Progenitor cell of endocrine pancreas (in vitro differentiated cells): ENCODE measurements around the gene NELL1. TPM values are rescaled to one million over a fixed set of nuclear protein-coding genes. Genes with fewer than 3 reads are reported as not detected.

Experiments
- DNase-seq: peaks from one replicate; pipeline ENCODE4 v3.0.0; 2021; ENCODE audit warnings: low spot score; ENCODE audit not compliant: unreplicated experiment
- H3K27ac Mint-ChIP-seq: 2 replicates; pipeline ENCODE4 v1.8.0; 2021; ENCODE audit warnings: mild to moderate bottlenecking, moderate library complexity, mixed read lengths
- H3K27me3 Mint-ChIP-seq: 2 replicates; pipeline ENCODE4 v1.8.0; 2021; ENCODE audit warnings: mixed read lengths
- H3K36me3 Mint-ChIP-seq: 2 replicates; pipeline ENCODE4 v1.8.0; 2022; ENCODE audit warnings: mixed read lengths; ENCODE audit not compliant: insufficient read depth
- H3K4me1 Mint-ChIP-seq: 2 replicates; pipeline ENCODE4 v1.8.0; 2021; ENCODE audit warnings: low read depth, mixed read lengths
- H3K4me3 Mint-ChIP-seq: 2 replicates; pipeline ENCODE4 v1.8.0; 2021; ENCODE audit warnings: low read depth, mild to moderate bottlenecking, moderate library complexity, mixed read lengths
- H3K9me3 Mint-ChIP-seq: 2 replicates; pipeline ENCODE4 v1.8.0; 2021; ENCODE audit warnings: low read depth, mixed read lengths
- CTCF ChIP-seq: fragments of 200-600 bp; sonication (generic); IDR thresholded peaks from one replicate; pipeline ENCODE4 v1.5.0; 2021; ENCODE audit warnings: antibody characterized with exemption, mild to moderate bottlenecking; ENCODE audit not compliant: unreplicated experiment
- total RNA-seq: library from RNA; stranded (reverse); gene quantifications from 2 replicates; pipeline ENCODE4 v1.2.1, GENCODE V29; 2021

The NELL1 gene
- total RNA-seq, 1 donor from 2014 or later = 2.2 TPM

- Mint-ChIP-seq H3K27ac (no peak overlapping the region), H3K27me3 (peaks cover 12% of the 10 kb centered on the region), H3K9me3 (no peaks in the 10 kb centered on the region), H3K36me3 (no peaks in the 10 kb centered on the region), H3K4me3 (no peak overlapping the region), H3K4me1 (no peaks in the 10 kb centered on the region)
- TF ChIP-seq CTCF = no peak
- DNase-seq = no peak
Measured at GRCh38 chr11:20931029-20931428, 261.6 kb downstream of the NELL1 start.

GRCh38 chr11:20933086-20933485, 263.7 kb downstream of the NELL1 start:
- H3K4me3 Mint-ChIP-seq = no peak overlapping the region
- H3K4me1 Mint-ChIP-seq = no peaks in the 10 kb centered on the region
- H3K36me3 Mint-ChIP-seq = no peaks in the 10 kb centered on the region
- DNase-seq = no peak
- H3K9me3 Mint-ChIP-seq = no peaks in the 10 kb centered on the region
- TF ChIP-seq CTCF = no peak
- no peak overlapping the region for H3K27ac Mint-ChIP-seq
- peaks cover 12% of the 10 kb centered on the region for H3K27me3 Mint-ChIP-seq

- H3K27me3 Mint-ChIP-seq = peaks cover 12% of the 10 kb centered on the region
- no peak for DNase-seq
- H3K9me3 Mint-ChIP-seq = no peaks in the 10 kb centered on the region
- no peaks in the 10 kb centered on the region for H3K36me3 Mint-ChIP-seq
- no peak for TF ChIP-seq CTCF
- H3K4me3 Mint-ChIP-seq = no peak overlapping the region
- H3K4me1 Mint-ChIP-seq = no peaks in the 10 kb centered on the region
- H3K27ac Mint-ChIP-seq = no peak overlapping the region
Measured at GRCh38 chr11:20933958-20934357, 264.6 kb downstream of the NELL1 start.

- H3K27ac Mint-ChIP-seq = no peak overlapping the region
- no peak for TF ChIP-seq CTCF
- H3K4me3 Mint-ChIP-seq = no peak overlapping the region
- H3K4me1 Mint-ChIP-seq = no peaks in the 10 kb centered on the region
- H3K9me3 Mint-ChIP-seq = no peaks in the 10 kb centered on the region
- H3K27me3 Mint-ChIP-seq = peaks cover 12% of the 10 kb centered on the region
- H3K36me3 Mint-ChIP-seq = no peaks in the 10 kb centered on the region
- DNase-seq = no peak
Measured at GRCh38 chr11:20934516-20934915, 265.1 kb downstream of the NELL1 start.

- H3K27me3 Mint-ChIP-seq = peaks cover 10% of the 10 kb centered on the region
- no peak for DNase-seq
- no peaks in the 10 kb centered on the region for H3K9me3 Mint-ChIP-seq
- H3K27ac Mint-ChIP-seq = no peak overlapping the region
- no peaks in the 10 kb centered on the region for H3K4me1 Mint-ChIP-seq
- no peak for TF ChIP-seq CTCF
- no peaks in the 10 kb centered on the region for H3K36me3 Mint-ChIP-seq
- no peak overlapping the region for H3K4me3 Mint-ChIP-seq
Measured at GRCh38 chr11:20937826-20938225, 268.4 kb downstream of the NELL1 start.
